MCF 10A (cell line): ENCODE results near the gene MT1A. TPM values are rescaled to one million over a fixed set of nuclear protein-coding genes. Genes with fewer than 3 reads are reported as not detected.
"Not testable (repeated sequence)": the region's sequence is repeated elsewhere in the genome, so short reads cannot be mapped to it uniquely, and the experiment has no call there.

Experiments used
- BruUV-seq: library from RNA; stranded (reverse); fragments of 400-500 nt; replicated peaks from 2 replicates; lab custom pipeline; 2021; lab: Mats Ljungman, UMichigan
- CTCF ChIA-PET: fragments of 300-600 bp; sonication (Branson Sonifier 250); formaldehyde crosslinking; extraction: SDS; loops from one replicate; lab custom pipeline; 2021; ENCODE audit warnings: antibody characterized with exemption, inconsistent platforms; lab: Yijun Ruan, JAX
- POLR2A ChIA-PET: fragments of 300-600, 350-650 bp; sonication (Branson Sonifier 250); formaldehyde crosslinking; extraction: SDS; loops from one replicate; lab custom pipeline; 2020; ENCODE audit warnings: antibody characterized with exemption, inconsistent platforms; lab: Yijun Ruan, JAX
- DNase-seq: peaks from one replicate; pipeline ENCODE4 v3.0.0-alpha.2; 2018; ENCODE audit not compliant: unreplicated experiment
- H3K27ac Mint-ChIP-seq: one replicate; pipeline ENCODE4 v1.8.0; 2022; ENCODE audit warnings: mild to moderate bottlenecking, low read depth, mixed read lengths; ENCODE audit not compliant: unreplicated experiment
- H3K27me3 Mint-ChIP-seq: one replicate; pipeline ENCODE4 v1.8.0; 2022; ENCODE audit warnings: mixed read lengths; ENCODE audit not compliant: insufficient read depth, unreplicated experiment
- H3K36me3 Mint-ChIP-seq: one replicate; pipeline ENCODE4 v1.8.0; 2022; ENCODE audit warnings: mild to moderate bottlenecking, moderate library complexity, mixed read lengths; ENCODE audit not compliant: insufficient read depth, unreplicated experiment
- H3K4me1 Mint-ChIP-seq: one replicate; pipeline ENCODE4 v1.8.0; 2022; ENCODE audit warnings: mixed read lengths; ENCODE audit not compliant: insufficient read depth, unreplicated experiment
- H3K4me3 Mint-ChIP-seq: one replicate; pipeline ENCODE4 v1.8.0; 2022; ENCODE audit warnings: mild to moderate bottlenecking, moderate library complexity, mixed read lengths; ENCODE audit not compliant: unreplicated experiment
- H3K9me3 Mint-ChIP-seq: one replicate; pipeline ENCODE4 v1.8.0; 2022; ENCODE audit warnings: mixed read lengths; ENCODE audit not compliant: unreplicated experiment
- intact Hi-C: fragments of 100-400 bp; cut with micrococcal nuclease; formaldehyde crosslinking; loops from 2 replicates; pipeline ENCODE4 v1.14.1; 2022
- total RNA-seq: library from RNA; stranded (reverse); gene quantifications from 2 replicates; pipeline ENCODE4 v1.2.3, GENCODE V29; 2022
- TF ChIP-seq, protein P1 (sequence below): fragments of 200-600 bp; IDR thresholded peaks from one replicate; pipeline ENCODE4 v1.8.0; 2022; ENCODE audit warnings: antibody characterized with exemption, mild to moderate bottlenecking; ENCODE audit not compliant: unreplicated experiment

The MT1A gene
- total RNA-seq, 1 experiment from 2014 or later, result not detected

DNA sequence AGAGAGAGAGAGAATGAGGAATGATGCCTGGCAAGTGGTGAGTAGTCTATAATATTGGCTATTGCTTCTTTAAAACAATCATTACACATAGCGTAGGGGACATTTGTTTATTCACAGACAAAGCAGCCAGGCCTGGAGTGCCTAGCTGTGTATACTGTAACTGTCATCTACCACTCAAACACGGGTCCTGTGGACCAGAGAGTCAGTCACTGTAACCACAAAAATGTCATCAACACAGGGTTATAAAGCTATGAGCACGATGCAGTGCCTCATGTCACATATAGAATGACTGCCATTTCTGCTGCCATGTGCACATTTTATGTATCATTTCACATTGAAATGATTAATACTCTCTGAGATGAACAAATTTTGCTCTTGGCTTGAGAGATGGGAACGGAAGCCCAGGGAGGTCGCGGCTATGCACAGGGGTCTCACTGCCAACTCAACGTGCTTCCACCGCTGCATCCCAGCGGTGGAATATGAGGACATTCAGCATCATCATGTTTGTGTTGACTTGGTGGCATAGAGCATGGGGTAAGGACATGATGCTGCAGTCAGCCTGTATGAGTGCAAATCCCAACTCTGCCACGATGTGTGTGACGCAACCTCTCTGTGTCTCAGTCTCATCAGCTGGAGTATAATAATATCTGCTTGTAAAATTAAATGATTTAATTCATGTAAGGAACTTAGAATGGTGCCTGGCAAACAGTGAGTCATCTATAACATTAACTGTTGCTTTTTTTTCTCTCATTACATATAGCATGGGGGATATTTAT, 34.5 kb downstream of the MT1A start:
- H3K4me1 Mint-ChIP-seq, result no peaks in the 10 kb centered on the region
- H3K36me3 Mint-ChIP-seq, result no peaks in the 10 kb centered on the region
- H3K9me3 Mint-ChIP-seq, result no peaks in the 10 kb centered on the region
- ChIA-PET POLR2A (interaction anchor here (0.9 to 3.0 kb wide), 5 partner anchors 11 to 66 kb away, joined by 3 to 30 read pairs (median 4); partner anchors contain the start of genes MT1E, MT1X and MT2A), CTCF (interaction anchor here (0.6 to 1.9 kb wide), 5 partner anchors 27 to 900 kb away, joined by 3 to 13 read pairs (median 3); no protein-coding TSS in a partner anchor)
- no peak overlapping the region for H3K4me3 Mint-ChIP-seq
- DNase-seq, result peak; percentile 51
- intact Hi-C loops, result no loop called here
- H3K27me3 Mint-ChIP-seq, result peaks cover 9% of the 10 kb centered on the region
- TF ChIP-seq, protein P1, sequence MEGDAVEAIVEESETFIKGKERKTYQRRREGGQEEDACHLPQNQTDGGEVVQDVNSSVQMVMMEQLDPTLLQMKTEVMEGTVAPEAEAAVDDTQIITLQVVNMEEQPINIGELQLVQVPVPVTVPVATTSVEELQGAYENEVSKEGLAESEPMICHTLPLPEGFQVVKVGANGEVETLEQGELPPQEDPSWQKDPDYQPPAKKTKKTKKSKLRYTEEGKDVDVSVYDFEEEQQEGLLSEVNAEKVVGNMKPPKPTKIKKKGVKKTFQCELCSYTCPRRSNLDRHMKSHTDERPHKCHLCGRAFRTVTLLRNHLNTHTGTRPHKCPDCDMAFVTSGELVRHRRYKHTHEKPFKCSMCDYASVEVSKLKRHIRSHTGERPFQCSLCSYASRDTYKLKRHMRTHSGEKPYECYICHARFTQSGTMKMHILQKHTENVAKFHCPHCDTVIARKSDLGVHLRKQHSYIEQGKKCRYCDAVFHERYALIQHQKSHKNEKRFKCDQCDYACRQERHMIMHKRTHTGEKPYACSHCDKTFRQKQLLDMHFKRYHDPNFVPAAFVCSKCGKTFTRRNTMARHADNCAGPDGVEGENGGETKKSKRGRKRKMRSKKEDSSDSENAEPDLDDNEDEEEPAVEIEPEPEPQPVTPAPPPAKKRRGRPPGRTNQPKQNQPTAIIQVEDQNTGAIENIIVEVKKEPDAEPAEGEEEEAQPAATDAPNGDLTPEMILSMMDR, result no peak
- no peak overlapping the region for H3K27ac Mint-ChIP-seq
- no TSS peak for BruUV-seq

DNA sequence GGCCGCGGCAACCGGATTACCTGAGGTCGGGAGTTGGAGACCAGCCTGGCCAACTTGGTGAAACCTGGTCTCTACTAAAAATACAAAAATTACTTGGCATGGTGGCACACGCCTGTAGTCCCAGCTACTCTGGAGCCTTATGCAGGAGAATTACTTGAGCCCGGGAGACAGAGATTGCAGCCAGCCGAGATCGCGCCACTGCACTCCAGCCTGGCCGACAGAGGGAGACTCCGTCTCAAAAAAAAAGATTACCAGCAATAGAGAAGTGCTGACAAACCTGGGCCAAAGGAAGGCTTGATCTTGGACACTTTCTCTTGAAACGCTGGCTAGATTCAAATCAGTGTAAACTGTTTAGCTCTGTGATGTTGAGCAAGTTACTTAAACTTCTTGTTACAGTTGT, 35.5 kb downstream of the MT1A start:
- intact Hi-C loops, result loop anchor here (1.0 kb wide), 1 partner anchor 28 kb away; no protein-coding TSS in a partner anchor
- DNase-seq, result no peak
- TF ChIP-seq, protein P1, result peak; percentile 28
- no peak overlapping the region for H3K4me3 Mint-ChIP-seq
- H3K27me3 Mint-ChIP-seq, result peaks cover 1% of the 10 kb centered on the region
- no peaks in the 10 kb centered on the region for H3K36me3 Mint-ChIP-seq
- no TSS peak for BruUV-seq
- no peaks in the 10 kb centered on the region for H3K4me1 Mint-ChIP-seq
- no peak overlapping the region for H3K27ac Mint-ChIP-seq
- H3K9me3 Mint-ChIP-seq, result no peaks in the 10 kb centered on the region
- CTCF ChIA-PET, result interaction anchor here (0.7 to 1.9 kb wide), 3 partner anchors 28 to 901 kb away, joined by 3 to 13 read pairs (median 3); no protein-coding TSS in a partner anchor
- POLR2A ChIA-PET, result interaction anchor here (1.1 to 3.0 kb wide), 5 partner anchors 10 to 67 kb away, joined by 3 to 30 read pairs (median 4); partner anchors contain the start of genes MT1X and MT2A

DNA sequence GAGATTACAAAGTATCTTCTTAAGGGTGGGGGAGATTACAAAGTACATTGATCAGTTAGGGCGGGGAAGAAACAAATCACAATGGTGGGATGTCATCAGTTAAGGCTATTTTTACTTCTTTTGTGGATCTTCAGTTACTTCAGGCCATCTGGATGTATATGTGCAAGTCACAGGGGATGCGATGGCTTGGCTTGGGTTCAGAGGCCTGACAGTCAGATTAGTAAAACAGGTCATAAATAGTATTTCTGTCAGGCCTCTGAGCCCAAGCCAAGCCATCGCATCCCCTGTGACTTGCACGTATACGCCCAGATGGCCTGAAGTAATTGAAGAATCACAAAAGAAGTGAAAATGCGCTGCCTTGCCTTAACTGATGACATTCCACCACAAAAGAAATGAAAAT, 36.1 kb downstream of the MT1A start:
- not testable (repeated sequence) for BruUV-seq, H3K27ac Mint-ChIP-seq

DNA sequence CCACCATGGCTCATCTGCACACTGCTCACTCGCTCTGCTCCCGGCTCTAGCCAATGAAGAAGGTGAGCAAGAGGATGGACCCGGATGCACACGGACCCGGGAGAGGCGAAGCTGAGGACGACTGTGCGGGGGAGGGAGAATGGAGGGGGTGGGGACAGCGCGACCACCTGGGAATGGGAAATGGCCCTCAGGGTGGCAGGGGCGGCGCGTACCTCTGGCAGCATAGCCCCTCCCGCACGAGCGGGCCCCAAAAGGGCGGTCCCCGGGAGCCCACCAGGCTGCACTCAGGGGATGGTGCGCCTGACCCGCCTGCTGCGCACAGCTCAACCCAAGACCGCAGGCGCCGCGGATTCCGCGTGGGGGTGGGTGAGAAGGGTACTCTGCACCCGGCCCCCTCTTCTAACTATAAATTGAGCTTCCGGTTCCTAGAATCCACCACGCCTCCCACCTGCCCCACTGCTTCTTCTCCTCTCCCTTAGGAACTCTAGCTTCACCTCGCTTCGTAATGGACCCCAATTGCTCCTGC, 37.3 kb downstream of the MT1A start:
- no TSS peak for BruUV-seq
- Mint-ChIP-seq H3K36me3 (no peaks in the 10 kb centered on the region), H3K4me3 (no peak overlapping the region), H3K4me1 (peaks cover 5% of the 10 kb centered on the region), H3K27ac (no peak overlapping the region), H3K27me3 (no peaks in the 10 kb centered on the region), H3K9me3 (no peaks in the 10 kb centered on the region)
- ChIA-PET CTCF (interaction anchor here (0.6 to 1.9 kb wide), 2 partner anchors 20 to 850 kb away, joined by 3 to 6 read pairs; no protein-coding TSS in a partner anchor), POLR2A (interaction anchor here (1.1 to 14.3 kb wide), 3 partner anchors 18 to 65 kb away, joined by 5 to 793 read pairs (median 444); partner anchors contain the start of genes MT1E, MT1F and MT2A)
- TF ChIP-seq, protein P1, result no peak
- intact Hi-C loops, result no loop called here
- no peak for DNase-seq

More for the DNA sequence above, 36.1 kb downstream of the MT1A start:
- H3K36me3 Mint-ChIP-seq, H3K4me1 Mint-ChIP-seq, H3K4me3 Mint-ChIP-seq, CTCF ChIA-PET, DNase-seq, H3K9me3 Mint-ChIP-seq, H3K27me3 Mint-ChIP-seq: not testable (repeated sequence)
- POLR2A ChIA-PET, result interaction anchor here (1.1 to 3.0 kb wide), 3 partner anchors 9 to 67 kb away, joined by 3 to 30 read pairs (median 14); partner anchors contain the start of genes MT1X and MT2A
- intact Hi-C loops, result loop anchor here (1.0 kb wide), 1 partner anchor 28 kb away; no protein-coding TSS in a partner anchor
